ENCODE results near the gene ABI2. TPM values are rescaled to one million over a fixed set of nuclear protein-coding genes. Genes with fewer than 3 reads are reported as not detected.
"Not testable (repeated sequence)": the region's sequence is repeated elsewhere in the genome, so short reads cannot be mapped to it uniquely, and the experiment has no call there.

Gene ABI2
- polyA plus RNA-seq, 6 donors from 2014 or later = 10.2 to 28.6 (median 12.1) TPM

DNA sequence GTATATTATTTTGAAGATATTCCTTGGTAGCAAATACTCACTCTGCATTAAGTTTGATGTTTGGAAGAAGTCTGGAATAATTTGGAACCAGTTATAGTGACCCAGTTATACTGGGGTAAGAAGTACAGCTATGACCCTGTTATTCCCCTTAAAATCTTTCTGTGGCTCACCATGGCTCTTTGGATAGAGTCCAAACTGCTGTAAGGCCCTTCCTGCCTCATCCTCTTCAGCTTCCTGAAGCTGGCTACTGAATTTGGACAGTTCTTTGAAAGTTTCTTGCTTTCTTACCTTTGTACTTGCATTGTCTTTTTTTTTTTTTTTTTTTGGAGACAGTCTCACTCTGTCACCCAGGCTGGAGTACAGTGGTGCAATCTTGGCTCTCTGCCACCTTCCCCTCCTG, 85.6 kb downstream of the ABI2 start:
- ATAC-seq (ENCODE audit: low read depth in 2 of 2) = no peak

GRCh38 chr2:203418271-203418670, 90.1 kb downstream of the ABI2 start:
- no peak for DNase-seq
- Mint-ChIP-seq H3K4me1 (no peaks in the 10 kb centered on the region), H3K27me3 (no peaks in the 10 kb centered on the region), H3K36me3 (peaks cover 34 to 41% of the 10 kb centered on the region in 2 donors), H3K9me3 (peaks cover 6 to 26% (median 13%) of the 10 kb centered on the region in 7 donors), H3K4me3 (no peak overlapping the region), H3K27ac (no peak overlapping the region)
- no peak for ATAC-seq (ENCODE audit: low read depth in 2 of 2)

More for the DNA sequence above, 85.6 kb downstream of the ABI2 start:
- Mint-ChIP-seq H3K36me3 (peaks cover 40 to 44% of the 10 kb centered on the region in 2 donors), H3K4me3 (no peak overlapping the region), H3K4me1 (peaks cover 0 to 3% (median 0%) of the 10 kb centered on the region in 3 donors), H3K9me3 (peaks cover 6 to 25% (median 11%) of the 10 kb centered on the region in 7 donors), H3K27ac (no peak overlapping the region), H3K27me3 (no peaks in the 10 kb centered on the region)
- DNase-seq = no peak

DNA sequence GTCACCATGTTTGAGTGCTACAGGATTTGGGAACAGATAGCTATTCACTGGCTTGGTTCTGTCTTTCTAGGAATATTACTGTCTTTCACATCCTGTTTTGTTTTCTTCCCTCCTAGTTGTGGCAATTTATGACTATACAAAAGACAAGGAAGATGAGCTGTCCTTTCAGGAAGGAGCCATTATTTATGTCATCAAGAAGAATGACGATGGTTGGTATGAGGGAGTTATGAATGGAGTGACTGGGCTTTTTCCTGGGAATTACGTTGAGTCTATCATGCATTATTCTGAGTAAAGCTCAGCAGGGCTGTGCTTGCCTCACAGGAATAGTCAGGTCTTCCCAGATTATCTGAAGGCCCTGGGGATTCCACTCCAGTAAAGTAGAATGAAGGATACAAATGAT, 98.9 kb downstream of the ABI2 start:
- H3K9me3 Mint-ChIP-seq = no peaks in the 10 kb centered on the region
- DNase-seq (no peak), ATAC-seq (ENCODE audit: low read depth in 2 of 2) (no peak)
- no peaks in the 10 kb centered on the region for H3K4me1 Mint-ChIP-seq
- no peaks in the 10 kb centered on the region for H3K27me3 Mint-ChIP-seq
- no peak overlapping the region for H3K4me3 Mint-ChIP-seq
- H3K27ac Mint-ChIP-seq = no peak overlapping the region
- peaks cover 14 to 23% of the 10 kb centered on the region in 2 donors for H3K36me3 Mint-ChIP-seq

DNA sequence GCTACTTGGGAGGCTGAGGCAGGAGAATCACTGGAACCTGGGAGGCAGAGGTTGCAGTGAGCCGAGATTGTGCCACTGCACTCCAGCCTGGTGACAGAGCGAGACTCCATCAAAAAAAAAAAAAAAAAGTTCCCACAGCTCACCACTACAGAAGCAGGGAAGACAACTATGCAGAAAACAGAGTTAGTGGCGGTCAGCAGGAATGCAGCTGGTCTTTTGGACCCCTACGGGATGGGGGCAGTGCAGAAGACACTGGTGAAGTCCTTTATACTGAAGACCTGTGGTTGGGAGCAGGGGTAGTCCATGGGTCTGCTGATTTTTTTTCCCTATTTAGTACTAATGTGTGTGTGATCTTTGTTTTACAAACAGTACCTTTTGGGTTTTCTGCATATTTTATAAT, 101.4 kb downstream of the ABI2 start:
- not testable (repeated sequence) for H3K9me3 Mint-ChIP-seq; ATAC-seq (ENCODE audit: low read depth in 2 of 2); DNase-seq; H3K4me3 Mint-ChIP-seq; H3K4me1 Mint-ChIP-seq; H3K27ac Mint-ChIP-seq; H3K27me3 Mint-ChIP-seq
- H3K36me3 Mint-ChIP-seq = peaks cover 8 to 17% of the 10 kb centered on the region in 2 donors

DNA sequence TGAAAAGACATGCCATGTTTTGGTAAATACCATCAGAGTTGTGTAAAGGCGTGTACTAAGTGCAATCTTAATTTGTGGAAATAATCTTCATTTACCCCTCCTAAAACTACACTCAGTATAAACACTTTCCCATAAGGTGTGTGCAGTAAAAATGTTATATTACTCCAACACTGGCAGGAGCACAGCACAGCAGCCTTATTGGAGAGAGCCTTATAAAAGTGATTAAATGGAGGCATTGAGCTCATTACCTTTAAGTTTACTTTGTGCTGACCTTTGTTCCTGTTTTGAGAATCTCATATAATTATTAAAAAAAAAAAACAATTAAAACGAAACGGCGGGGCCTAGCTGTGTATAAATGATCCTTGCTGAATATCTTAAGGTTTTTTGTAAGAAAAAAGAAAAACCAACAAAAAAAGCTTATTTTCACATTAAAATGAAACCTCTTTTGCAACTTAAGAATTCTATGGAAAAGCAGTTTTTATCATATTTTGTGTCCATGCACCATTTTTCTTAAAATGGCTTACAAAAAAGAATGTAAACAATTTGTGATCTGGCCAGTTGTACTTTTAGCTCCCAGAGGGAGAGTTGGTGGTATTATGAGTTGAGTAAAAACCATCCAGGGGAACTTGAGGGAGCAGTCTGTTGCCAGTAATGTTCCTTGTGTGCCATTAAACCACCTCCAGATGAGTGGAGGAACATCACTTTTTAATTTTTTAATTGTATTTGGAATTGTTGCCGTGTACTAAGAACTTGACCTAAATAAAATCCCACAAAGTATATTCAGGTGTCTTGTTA, 103.4 kb downstream of the ABI2 start:
- Mint-ChIP-seq H3K4me1 (no peaks in the 10 kb centered on the region), H3K27me3 (no peaks in the 10 kb centered on the region), H3K9me3 (no peaks in the 10 kb centered on the region), H3K36me3 (peaks cover 8 to 17% of the 10 kb centered on the region in 2 donors), H3K4me3 (no peak overlapping the region), H3K27ac (no peak overlapping the region)
- DNase-seq = no peak
- ATAC-seq (ENCODE audit: low read depth in 2 of 2) = no peak

- ATAC-seq (ENCODE audit: low read depth in 2 of 2) (no peak), DNase-seq (no peak)
- no peaks in the 10 kb centered on the region for H3K9me3 Mint-ChIP-seq
- H3K27ac Mint-ChIP-seq = no peak overlapping the region
- H3K4me1 Mint-ChIP-seq = no peaks in the 10 kb centered on the region
- no peaks in the 10 kb centered on the region for H3K27me3 Mint-ChIP-seq
- H3K4me3 Mint-ChIP-seq = no peak overlapping the region
- peaks cover 0 to 7% of the 10 kb centered on the region in 2 donors for H3K36me3 Mint-ChIP-seq
These were observed 104.6 kb downstream of the ABI2 start for GRCh38 chr2:203432811-203433210.

DNA sequence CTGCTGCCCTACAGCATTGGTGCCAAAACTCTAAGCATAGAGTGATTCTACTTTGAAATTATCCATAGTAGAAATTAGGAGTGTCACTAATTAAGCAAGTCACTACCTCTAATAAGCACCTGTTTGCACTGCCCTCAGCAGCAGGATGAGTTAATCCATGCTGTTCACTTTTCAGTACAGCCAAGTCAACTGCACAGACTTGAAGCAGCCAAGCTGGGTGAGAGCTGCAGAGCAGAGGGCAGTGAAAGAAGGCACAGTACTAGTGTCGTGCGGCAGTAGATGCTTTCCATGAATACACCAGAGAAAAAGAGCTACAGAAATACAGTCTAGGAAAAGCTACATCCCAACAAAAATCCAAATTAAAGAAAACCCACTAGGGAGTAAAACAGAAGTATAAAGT, 108.3 kb downstream of the ABI2 start:
- Mint-ChIP-seq H3K4me3 (no peak overlapping the region), H3K4me1 (no peaks in the 10 kb centered on the region), H3K9me3 (no peaks in the 10 kb centered on the region), H3K36me3 (no peaks in the 10 kb centered on the region), H3K27ac (peak overlapping the region in 1 of 6 donors; percentile 7), H3K27me3 (peaks cover 0 to 12% (median 0%) of the 10 kb centered on the region in 3 donors)
- ATAC-seq (ENCODE audit: low read depth in 2 of 2) (no peak), DNase-seq (no peak)

DNA sequence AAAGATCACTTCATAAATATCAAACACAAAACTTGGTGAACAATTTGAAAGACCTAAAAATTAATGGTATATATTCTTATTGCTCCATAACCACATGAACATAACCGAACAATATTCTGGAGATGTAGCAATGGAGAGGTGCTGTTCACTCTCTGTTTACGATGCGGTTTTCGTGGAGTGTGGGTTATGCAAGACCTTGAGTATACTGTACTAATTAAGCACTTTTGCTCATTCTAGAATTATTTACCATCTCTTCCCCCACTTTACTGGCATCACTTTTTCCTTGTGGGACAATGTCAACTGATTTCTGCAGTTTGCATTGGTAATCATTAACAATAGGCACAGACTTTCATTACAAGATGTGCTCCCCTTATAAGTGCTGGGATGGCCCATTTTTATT, 109.3 kb downstream of the ABI2 start:
- H3K4me3 Mint-ChIP-seq = no peak overlapping the region

DNA sequence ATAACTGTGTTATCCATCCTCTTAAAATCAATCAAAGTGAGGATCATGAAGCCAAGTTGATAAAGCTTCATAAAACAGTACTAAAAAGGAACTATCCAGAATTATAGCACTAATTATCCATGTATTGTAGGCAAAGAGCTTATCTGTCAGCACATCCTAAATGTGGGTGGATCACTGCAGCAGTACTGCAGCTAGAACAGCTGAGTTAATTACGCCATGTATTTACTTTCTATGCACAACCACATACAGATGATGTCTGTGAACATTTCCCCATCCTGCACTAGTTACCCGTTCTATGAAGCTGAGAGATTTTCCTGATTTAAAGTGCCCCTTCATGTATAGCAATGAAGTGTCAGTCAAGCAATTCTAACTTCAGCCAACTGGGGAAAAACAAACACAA, 110.3 kb downstream of the ABI2 start:
- Mint-ChIP-seq H3K27ac (no peak overlapping the region), H3K4me3 (no peak overlapping the region), H3K27me3 (peaks cover 0 to 12% (median 0%) of the 10 kb centered on the region in 3 donors), H3K4me1 (no peaks in the 10 kb centered on the region), H3K9me3 (no peaks in the 10 kb centered on the region), H3K36me3 (no peaks in the 10 kb centered on the region)
- no peak for ATAC-seq (ENCODE audit: low read depth in 2 of 2)
- DNase-seq = no peak

More for the DNA sequence above, 109.3 kb downstream of the ABI2 start:
- ATAC-seq (ENCODE audit: low read depth in 2 of 2) (no peak), DNase-seq (no peak)
- H3K4me1 Mint-ChIP-seq = no peaks in the 10 kb centered on the region
- no peaks in the 10 kb centered on the region for H3K9me3 Mint-ChIP-seq
- peaks cover 0 to 12% (median 0%) of the 10 kb centered on the region in 3 donors for H3K27me3 Mint-ChIP-seq
- H3K27ac Mint-ChIP-seq = no peak overlapping the region
- no peaks in the 10 kb centered on the region for H3K36me3 Mint-ChIP-seq

DNA sequence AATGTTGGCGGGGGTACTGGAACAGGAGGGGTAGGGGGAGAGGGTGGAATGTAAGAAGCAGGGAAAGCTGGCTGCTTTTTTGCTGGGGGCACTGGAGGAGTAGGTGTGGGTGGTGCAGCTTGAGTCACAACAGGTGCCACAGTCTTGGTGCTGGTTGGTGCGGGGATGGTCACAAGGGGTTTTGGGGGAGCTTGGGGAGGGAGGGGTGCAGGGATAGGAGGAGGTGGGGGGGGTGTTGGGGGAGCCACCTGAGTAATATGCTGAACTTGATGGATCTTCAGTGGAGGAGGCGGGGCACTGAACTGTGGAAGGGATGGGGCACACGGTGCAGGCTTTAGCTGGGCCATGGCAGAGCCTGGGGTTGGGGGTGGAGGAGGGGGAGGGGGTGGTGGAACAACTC, 112.5 kb downstream of the ABI2 start:
- no peaks in the 10 kb centered on the region for H3K9me3 Mint-ChIP-seq
- DNase-seq = no peak

GRCh38 chr2:203441463-203441862, 113.3 kb downstream of the ABI2 start:
- H3K4me1 Mint-ChIP-seq = no peaks in the 10 kb centered on the region
- H3K36me3 Mint-ChIP-seq = no peaks in the 10 kb centered on the region
- no peaks in the 10 kb centered on the region for H3K9me3 Mint-ChIP-seq
- DNase-seq (no peak), ATAC-seq (ENCODE audit: low read depth in 2 of 2) (no peak)
- no peak overlapping the region for H3K27ac Mint-ChIP-seq
- H3K27me3 Mint-ChIP-seq = peaks cover 0 to 12% (median 0%) of the 10 kb centered on the region in 3 donors
- H3K4me3 Mint-ChIP-seq = no peak overlapping the region

More for the DNA sequence above, 112.5 kb downstream of the ABI2 start:
- H3K36me3 Mint-ChIP-seq = no peaks in the 10 kb centered on the region
- ATAC-seq (ENCODE audit: low read depth in 2 of 2) = no peak
- no peaks in the 10 kb centered on the region for H3K4me1 Mint-ChIP-seq
- H3K27ac Mint-ChIP-seq = no peak overlapping the region
- H3K4me3 Mint-ChIP-seq = no peak overlapping the region
- peaks cover 0 to 12% (median 0%) of the 10 kb centered on the region in 3 donors for H3K27me3 Mint-ChIP-seq

DNA sequence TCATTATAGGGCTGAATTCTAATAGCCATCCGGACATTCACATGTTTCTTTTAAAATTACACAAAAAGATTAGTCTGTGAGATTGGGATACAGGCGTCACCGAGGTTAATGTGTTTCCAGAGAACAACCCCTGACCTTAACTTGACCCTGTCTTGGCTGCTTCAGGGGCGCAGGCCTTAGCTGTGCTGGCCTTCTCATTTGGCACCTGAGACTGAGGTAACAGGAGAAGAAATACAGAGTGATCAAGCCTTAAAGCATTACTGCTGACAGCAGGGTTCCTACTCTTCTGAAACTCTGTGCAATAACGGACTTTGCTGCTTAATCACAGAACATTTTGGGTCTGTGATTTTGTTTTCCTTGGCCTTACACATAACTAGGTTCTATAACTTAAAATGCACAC, 114.3 kb downstream of the ABI2 start:
- Mint-ChIP-seq H3K27ac (no peak overlapping the region), H3K9me3 (no peaks in the 10 kb centered on the region), H3K36me3 (no peaks in the 10 kb centered on the region), H3K27me3 (peaks cover 0 to 12% (median 0%) of the 10 kb centered on the region in 3 donors), H3K4me3 (no peak overlapping the region), H3K4me1 (no peaks in the 10 kb centered on the region)
- DNase-seq = no peak
- no peak for ATAC-seq (ENCODE audit: low read depth in 2 of 2)

DNA sequence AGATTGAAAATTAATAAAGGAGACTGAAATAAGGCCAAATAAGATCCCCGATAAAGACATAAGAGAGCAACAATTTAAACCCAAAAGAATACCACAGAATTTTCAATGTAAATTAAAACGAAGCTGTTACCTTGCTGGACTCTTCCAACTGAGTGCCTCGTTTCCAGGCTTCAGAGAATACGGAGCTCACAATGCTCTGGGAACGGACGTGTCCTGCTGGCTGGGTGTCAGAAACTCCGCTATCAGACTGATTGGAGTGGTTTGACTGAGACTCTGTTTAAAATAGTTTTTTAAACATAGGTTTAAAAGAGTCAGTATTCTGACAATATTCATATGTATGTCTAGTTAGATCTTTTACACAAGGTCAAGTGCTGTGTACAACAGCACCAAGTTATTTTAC, 116.5 kb downstream of the ABI2 start:
- H3K27me3 Mint-ChIP-seq = peaks cover 0 to 6% (median 0%) of the 10 kb centered on the region in 3 donors
- DNase-seq (no peak), ATAC-seq (ENCODE audit: low read depth in 2 of 2) (no peak)
- H3K36me3 Mint-ChIP-seq = no peaks in the 10 kb centered on the region
- H3K4me3 Mint-ChIP-seq = no peak overlapping the region
- H3K27ac Mint-ChIP-seq = no peak overlapping the region
- no peaks in the 10 kb centered on the region for H3K9me3 Mint-ChIP-seq
- H3K4me1 Mint-ChIP-seq = no peaks in the 10 kb centered on the region

DNA sequence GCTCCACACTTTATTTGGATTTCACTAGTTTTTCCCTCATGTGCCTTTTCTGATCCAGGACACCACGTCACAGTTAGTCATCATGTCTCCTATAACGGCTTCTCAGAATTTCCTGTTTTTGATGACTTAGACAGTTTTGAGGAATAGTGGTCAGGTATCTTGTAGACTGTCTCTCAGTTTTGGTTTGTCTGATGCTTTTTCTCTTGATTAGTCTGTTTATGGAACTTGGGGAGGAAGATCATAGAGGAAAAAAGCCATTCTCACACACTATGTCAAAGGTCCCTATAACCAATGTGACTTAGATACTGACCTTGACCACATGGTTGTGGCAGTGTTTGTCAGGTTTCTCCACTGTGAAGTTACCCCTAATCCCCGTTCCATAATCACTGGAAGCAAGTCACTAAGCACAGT, 117.9 kb downstream of the ABI2 start:
- Mint-ChIP-seq H3K27ac (no peak overlapping the region), H3K4me1 (no peaks in the 10 kb centered on the region), H3K27me3 (no peaks in the 10 kb centered on the region), H3K9me3 (no peaks in the 10 kb centered on the region), H3K36me3 (no peaks in the 10 kb centered on the region), H3K4me3 (no peak overlapping the region)
- DNase-seq = no peak
- no peak for ATAC-seq (ENCODE audit: low read depth in 2 of 2)

Data from naive B cell (primary cell).